ENCODE results near the gene ZPBP.

GRCh38 chr7:50141854-50142253 is 48.8 kb upstream of the ZPBP start:
- TF ChIP-seq CTCF (IDR thresholded peaks at IDR 0.05; ENCODE audit: low read depth, low read length) = no peak
- no peak for TF ChIP-seq EZH2phosphoT487 (IDR thresholded peaks at IDR 0.05; ENCODE audit: low read depth)

Data from OCI-LY3 (cell line).